ENCODE measurements around the gene EPB41L5.

DNA sequence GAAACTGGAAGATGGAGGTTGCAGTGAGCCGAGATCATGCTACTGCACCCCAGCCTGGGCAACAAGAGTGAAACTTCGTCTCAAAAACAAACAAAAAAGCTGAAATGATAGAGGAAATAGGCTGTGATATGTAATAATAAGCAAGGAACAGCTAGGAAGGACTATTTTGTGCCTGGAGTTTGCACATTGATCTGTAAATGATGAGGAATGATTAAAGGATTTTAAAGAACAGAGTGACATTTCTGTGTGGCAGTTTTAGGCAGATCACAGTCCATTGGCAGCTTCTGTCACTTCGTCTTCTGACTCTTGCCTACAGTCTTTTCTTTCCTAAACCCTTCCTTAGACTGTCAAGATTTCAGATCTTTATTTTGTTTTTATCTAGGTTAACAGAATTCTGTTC is 19.4 kb downstream of the EPB41L5 start:
- TF ChIP-seq, protein P1, sequence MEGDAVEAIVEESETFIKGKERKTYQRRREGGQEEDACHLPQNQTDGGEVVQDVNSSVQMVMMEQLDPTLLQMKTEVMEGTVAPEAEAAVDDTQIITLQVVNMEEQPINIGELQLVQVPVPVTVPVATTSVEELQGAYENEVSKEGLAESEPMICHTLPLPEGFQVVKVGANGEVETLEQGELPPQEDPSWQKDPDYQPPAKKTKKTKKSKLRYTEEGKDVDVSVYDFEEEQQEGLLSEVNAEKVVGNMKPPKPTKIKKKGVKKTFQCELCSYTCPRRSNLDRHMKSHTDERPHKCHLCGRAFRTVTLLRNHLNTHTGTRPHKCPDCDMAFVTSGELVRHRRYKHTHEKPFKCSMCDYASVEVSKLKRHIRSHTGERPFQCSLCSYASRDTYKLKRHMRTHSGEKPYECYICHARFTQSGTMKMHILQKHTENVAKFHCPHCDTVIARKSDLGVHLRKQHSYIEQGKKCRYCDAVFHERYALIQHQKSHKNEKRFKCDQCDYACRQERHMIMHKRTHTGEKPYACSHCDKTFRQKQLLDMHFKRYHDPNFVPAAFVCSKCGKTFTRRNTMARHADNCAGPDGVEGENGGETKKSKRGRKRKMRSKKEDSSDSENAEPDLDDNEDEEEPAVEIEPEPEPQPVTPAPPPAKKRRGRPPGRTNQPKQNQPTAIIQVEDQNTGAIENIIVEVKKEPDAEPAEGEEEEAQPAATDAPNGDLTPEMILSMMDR (IDR thresholded peaks at IDR 0.05): no peak
- TF ChIP-seq POLR2A (IDR thresholded peaks at IDR 0.05): no peak

All from sigmoid colon (tissue), 3 donors.